NCI-H1048 (cell line): ENCODE results near the gene CD80.
"Not testable (repeated sequence)": the region's sequence is repeated elsewhere in the genome, so short reads cannot be mapped to it uniquely, and the experiment has no call there.

Experiments used
- DNase-seq: peaks from one replicate; lab custom pipeline; 2025; lab: John Stamatoyannopoulos, UW

The CD80 gene

GRCh38 chr3:119559441-119559963 is at the start of gene CD80:
CD80 (minus strand) TSS chr3:119559614; CDS start chr3:119557728, 1,886 bp downstream.
- no peak for DNase-seq

- DNase-seq, result no peak
Measured at GRCh38 chr3:119608405-119609000, 49.1 kb upstream of the CD80 start.

- DNase-seq, result no peak
Measured at GRCh38 chr3:119604878-119605277, 45.5 kb upstream of the CD80 start.

GRCh38 chr3:119602676-119603075 is 43.3 kb upstream of the CD80 start:
- DNase-seq, result no peak

GRCh38 chr3:119601154-119601553 is 41.7 kb upstream of the CD80 start:
- DNase-seq, result no peak

GRCh38 chr3:119600732-119601131 is 41.3 kb upstream of the CD80 start:
- DNase-seq, result no peak

GRCh38 chr3:119599558-119600174 is 40.3 kb upstream of the CD80 start:
- DNase-seq, result no peak

- DNase-seq, result no peak
Measured at GRCh38 chr3:119598410-119599098, 39.1 kb upstream of the CD80 start.

GRCh38 chr3:119597548-119598288 is 38.3 kb upstream of the CD80 start, which contains the start of gene PLA1A:
PLA1A (plus strand) TSS chr3:119597885; CDS start chr3:119597914, 29 bp downstream.
- no peak for DNase-seq

- DNase-seq, result no peak
Measured at GRCh38 chr3:119596398-119596797, 37.0 kb upstream of the CD80 start.

- DNase-seq, result no peak
Measured at GRCh38 chr3:119595639-119596334, 36.4 kb upstream of the CD80 start.

- DNase-seq, result not testable (repeated sequence)
Measured at GRCh38 chr3:119594929-119595328, 35.5 kb upstream of the CD80 start.

GRCh38 chr3:119594066-119594465 is 34.7 kb upstream of the CD80 start:
- DNase-seq, result no peak

GRCh38 chr3:119592861-119593260 is 33.4 kb upstream of the CD80 start:
- no peak for DNase-seq

GRCh38 chr3:119590706-119591105 is 31.3 kb upstream of the CD80 start:
- DNase-seq, result no peak

- no peak for DNase-seq
Measured at GRCh38 chr3:119589102-119589773, 29.8 kb upstream of the CD80 start.

- DNase-seq, result no peak
Measured at GRCh38 chr3:119588112-119588511, 28.7 kb upstream of the CD80 start.

GRCh38 chr3:119586733-119587172 is 27.3 kb upstream of the CD80 start:
- no peak for DNase-seq

- DNase-seq, result no peak
Measured at GRCh38 chr3:119585856-119586570, 26.6 kb upstream of the CD80 start.

- DNase-seq, result no peak
Measured at GRCh38 chr3:119585208-119585607, 25.8 kb upstream of the CD80 start.
